Forelimb muscle (tissue), 1 donor: Measurements from ENCODE around the gene NOXA1. TPM values are rescaled to one million over a fixed set of nuclear protein-coding genes. Genes with fewer than 3 reads are reported as not detected.
"Not testable (repeated sequence)": the region's sequence is repeated elsewhere in the genome, so short reads cannot be mapped to it uniquely, and the experiment has no call there.

Source experiments
- DNase-seq: peaks from one replicate; pipeline ENCODE4 v3.0.0-alpha.2; 2013; ENCODE audit warnings: low read depth
- polyA plus RNA-seq: library from polyadenylated mRNA; unstranded; fragments of 120-200 nt; gene quantifications from one replicate; pipeline ENCODE4 v1.2.1, GENCODE V29; 2013; ENCODE audit not compliant: insufficient read length

NOXA1 gene
- polyA plus RNA-seq, 1 donor = 2.2 TPM

- DNase-seq = no peak
Measured at GRCh38 chr9:137404961-137405567, 18.1 kb upstream of the NOXA1 start.

GRCh38 chr9:137405677-137406081 is 17.5 kb upstream of the NOXA1 start:
- DNase-seq = no peak

DNA sequence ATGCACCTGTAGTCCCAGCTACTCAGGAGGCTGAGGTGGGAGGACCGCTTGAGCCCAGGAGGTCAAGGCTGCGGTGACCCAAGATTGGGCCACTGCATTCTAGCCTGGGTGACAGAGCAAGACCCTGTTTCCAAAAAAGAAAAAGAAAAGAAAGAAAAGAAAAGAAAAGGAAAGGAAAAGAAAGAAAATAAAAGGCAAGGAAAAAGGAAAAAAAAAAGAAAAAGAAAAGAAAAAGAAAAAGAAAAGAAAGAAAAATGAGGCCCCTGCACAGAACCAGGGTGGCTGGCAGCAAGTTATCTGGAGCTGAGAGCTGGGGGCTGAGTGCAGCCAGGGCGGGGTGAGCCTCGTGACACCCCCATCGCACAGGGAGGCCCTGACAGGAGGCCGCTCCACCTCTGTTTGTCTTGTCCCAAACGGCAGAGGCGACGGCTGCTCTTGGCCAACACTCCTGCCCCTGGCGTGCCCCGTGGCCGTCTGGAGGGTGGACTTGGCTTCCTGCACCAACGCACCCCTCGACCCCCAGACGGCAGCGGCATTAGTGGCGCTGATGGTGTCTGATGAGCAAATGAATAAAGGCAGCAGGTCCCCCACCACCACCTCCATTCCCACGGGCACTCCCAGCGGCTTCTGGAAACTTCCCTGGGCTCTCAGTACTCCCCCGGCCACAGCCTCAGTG is 17.0 kb upstream of the NOXA1 start:
- no peak for DNase-seq

DNA sequence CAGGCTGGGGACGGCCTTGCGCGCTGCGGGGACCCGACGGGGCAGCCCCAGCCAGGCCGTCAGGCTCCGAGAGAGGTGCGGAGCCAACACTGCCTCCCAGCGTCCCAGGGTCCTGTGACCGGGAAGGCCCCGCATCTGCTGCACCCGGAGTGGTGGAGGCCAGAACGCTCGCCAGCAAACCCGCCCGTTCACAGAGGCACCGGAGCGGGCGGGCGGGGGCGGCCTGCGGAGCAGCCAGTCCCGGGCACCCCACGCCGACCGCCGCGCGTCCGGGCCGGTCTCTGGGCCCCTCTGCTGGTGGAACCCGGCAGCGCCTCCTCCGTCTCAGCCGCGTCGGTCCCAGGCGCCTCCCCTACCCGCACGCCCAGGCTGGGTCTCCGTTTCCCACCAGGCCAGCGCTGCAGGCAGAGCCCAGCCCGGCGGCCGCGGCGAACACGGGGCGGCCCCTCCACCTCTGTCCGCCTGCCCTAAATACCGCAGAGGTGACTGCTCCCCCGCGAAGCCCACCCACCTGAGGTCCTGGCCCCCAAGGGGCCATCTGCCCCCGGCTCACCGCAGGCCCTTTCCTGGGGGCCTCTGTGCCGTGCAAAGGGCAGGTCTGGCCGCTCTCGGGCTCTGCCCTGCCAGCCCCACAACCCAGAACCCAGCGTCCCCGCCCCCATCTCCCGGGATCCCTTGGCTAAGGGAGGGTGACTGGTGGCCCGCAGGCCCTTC is 16.2 kb upstream of the NOXA1 start:
- no peak for DNase-seq

GRCh38 chr9:137407590-137408300 is 15.4 kb upstream of the NOXA1 start:
- DNase-seq = no peak

DNA sequence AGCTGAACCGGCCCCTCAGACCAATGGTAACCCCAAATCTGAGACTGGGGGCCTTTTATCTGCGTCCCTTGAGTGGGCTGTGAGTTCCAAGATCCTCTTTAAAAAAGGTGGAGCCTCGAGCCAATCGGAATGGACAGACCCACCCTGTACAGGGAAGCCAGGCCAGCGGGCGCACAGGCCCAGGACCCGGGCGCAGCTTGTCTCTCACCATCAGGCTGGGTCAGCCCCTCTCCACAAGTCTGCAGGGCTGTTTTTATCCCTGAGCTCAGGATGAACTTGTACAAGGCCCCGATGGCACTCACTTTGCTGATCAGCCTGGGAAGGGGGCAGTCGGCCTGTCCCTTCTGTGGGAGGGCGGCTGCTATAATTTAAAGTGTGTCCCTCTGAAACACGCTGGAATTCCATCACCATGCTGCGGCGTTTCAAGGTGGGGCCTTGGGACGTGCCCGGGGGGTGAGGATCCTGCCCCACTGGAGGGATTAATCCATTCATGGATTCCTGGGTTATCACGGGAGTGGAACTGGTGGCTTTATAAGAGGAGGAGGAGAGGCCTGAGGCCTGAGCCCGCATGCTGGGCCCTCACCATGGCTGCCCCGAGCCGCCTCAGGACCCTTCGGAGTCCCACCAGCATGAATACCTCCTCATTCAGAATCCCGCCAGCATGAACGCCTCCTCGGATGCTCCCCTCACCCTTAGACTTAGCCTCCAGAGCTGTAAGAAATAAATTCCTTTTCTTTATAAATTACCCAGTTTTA is 14.4 kb upstream of the NOXA1 start:
- no peak for DNase-seq

DNA sequence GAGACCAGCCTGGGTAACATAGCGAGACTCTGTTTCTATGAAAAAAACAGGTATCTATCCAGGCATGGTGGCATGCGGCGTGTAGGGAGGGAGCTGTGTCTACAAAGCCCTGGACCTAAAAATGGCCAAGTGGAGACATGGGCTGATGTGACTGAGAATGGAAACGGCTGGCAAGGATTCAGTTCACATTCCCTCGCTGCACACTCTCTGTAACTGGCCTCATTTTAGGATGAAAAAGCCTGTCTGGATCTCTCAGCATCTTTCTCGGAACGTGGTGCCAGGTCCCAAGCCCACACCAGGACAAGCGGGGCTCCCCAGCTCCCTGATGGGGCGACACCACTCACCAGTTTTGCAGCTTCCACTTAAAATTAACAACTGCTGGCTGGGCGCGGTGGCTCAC is 13.7 kb upstream of the NOXA1 start:
- no peak for DNase-seq

GRCh38 chr9:137410236-137410890 is 12.8 kb upstream of the NOXA1 start:
- DNase-seq = not testable (repeated sequence)

- DNase-seq = no peak
Measured at GRCh38 chr9:137410891-137411249, 12.3 kb upstream of the NOXA1 start.

GRCh38 chr9:137411260-137411644 is 11.9 kb upstream of the NOXA1 start:
- no peak for DNase-seq

DNA sequence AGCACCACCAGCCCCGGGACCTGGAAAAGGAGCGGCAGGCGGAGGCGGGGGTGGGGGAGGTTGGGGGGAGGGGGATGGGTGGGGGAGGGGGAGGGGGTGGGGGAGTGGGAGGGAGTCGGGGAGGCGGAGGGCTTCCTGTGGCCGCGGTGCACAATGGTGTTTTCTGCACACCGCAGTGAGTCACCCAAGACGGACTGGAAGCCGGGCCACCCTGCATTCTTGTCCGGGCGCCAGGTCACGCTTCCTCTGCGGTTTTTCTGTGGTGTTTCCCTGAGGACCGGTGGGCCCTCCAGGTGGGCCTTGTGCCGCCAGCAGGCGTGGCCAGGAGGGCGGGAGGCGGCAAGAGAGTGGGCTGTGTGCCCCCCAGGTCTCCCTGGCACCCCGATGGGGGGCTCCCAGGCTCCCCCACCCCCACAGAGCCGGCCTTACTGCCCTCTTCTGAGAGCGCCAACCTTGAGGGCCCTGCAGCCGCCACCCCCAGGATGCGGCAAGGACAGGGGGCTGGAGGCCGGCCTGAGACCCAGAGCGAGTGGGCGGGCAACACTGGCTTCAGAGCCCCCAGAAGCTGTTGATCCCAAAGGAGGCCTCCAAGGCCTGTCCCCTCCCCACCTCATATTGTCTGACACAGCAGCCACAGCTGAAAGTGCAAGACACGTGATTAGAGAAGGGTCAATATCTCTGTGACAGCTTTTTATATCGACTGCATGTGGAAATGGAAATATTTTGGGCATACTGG is 11.4 kb upstream of the NOXA1 start:
- DNase-seq = no peak

GRCh38 chr9:137412431-137412830 is 10.8 kb upstream of the NOXA1 start:
- no peak for DNase-seq

GRCh38 chr9:137415451-137415850 is 7.7 kb upstream of the NOXA1 start:
- DNase-seq = no peak

DNA sequence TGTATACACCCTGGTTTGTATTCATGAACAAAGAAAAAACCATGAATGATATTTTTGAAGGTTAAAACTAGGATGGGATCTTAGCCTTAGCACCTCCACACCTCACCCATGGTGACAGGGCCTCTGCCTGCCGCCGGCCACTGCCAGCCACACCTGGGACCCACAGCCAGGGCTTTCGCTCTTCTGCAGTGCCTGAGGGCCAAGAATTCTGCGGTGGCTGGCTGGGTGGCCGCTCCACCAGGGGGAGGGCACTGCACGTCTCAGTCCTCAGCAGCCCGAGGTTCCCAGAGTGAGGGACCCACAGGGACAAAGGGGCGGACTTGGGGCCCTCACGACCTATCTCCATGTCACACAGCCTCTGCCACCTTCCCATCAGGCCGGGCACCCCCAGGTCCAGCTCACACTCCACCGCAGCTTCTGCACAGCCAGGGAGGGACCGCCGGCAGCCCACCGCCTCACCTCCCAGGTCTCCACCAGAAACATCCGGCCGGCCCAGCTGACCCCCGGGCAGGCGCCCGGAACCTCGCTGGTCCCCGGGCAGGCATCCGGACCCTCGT is 7.1 kb upstream of the NOXA1 start:
- DNase-seq = no peak

- DNase-seq = no peak
Measured at GRCh38 chr9:137416563-137417151, 6.5 kb upstream of the NOXA1 start.

DNA sequence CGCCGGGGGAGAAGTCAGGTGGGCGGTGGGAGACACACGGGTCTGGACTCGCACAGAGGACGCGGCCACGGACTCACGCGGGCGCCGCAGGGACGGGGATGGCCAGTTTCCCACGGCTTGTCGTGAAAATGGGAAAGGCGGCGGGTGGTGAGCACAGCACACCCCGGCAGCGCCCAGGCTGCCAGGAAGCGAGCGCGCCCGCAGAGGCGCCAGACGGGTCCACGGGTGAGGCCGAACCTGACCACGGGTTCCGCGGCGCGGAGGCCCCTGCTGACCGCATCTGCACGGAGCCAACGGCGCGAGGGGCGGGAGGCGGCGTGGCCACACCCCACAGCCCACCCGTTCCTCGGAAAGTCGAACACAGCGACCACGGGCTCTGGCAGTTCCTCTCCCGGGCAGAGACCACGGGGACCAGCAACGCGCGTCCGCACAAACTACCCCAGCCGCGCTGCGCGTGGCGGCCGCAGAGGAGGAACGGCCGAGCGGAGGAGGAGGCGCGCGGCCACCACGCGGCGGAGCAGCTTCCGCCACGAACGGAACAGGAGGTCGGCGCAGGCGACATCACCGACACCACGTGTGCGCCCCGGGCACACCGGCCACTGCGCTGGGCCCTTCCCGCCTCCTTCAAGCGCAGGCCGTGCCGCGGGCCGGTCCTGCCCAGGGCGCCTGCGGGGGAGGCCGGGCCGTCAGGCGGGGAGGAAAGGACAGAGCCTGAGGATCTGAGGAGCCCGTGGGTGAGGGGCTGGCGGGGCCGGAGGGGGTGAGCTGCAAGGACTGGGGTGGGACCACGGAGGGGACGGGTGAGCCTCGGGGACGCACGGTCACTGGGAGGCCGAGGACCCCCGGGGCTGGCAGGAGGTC is 5.8 kb upstream of the NOXA1 start:
- DNase-seq = no peak

GRCh38 chr9:137421838-137422603 is 1.2 kb upstream of the NOXA1 start:
- DNase-seq = no peak
